ENCODE results near the gene PNPLA2. TPM values are rescaled to one million over a fixed set of nuclear protein-coding genes. Genes with fewer than 3 reads are reported as not detected.

PNPLA2 gene
- total and polyA plus RNA-seq, 4 experiments from 2014 or later: 12.2 to 201 (median 118) TPM

GRCh38 chr11:820655-821511 lies 2.2 kb downstream of the PNPLA2 start:
- Mint-ChIP-seq H3K27ac (peak overlapping the region in 6 of 7 donors; percentile 29 to 88 (median 74)), H3K9me3 (no peaks in the 10 kb centered on the region), H3K4me3 (peak overlapping the region; percentile 74 to 94 (median 88)), H3K27me3 (no peaks in the 10 kb centered on the region), H3K4me1 (peaks cover 2 to 22% (median 11%) of the 10 kb centered on the region in 4 donors), H3K36me3 (peaks cover 8 to 22% of the 10 kb centered on the region in 2 donors)
- Histone ChIP-seq H3K27ac (ENCODE audit: low read depth, low read length) (peak overlapping the region; percentile 81), H3K36me3 (ENCODE audit: insufficient read depth, low read length) (peaks cover 5% of the 10 kb centered on the region), H3K9me3 (ENCODE audit: control insufficient read depth in 1 of 2, low read length in 2 of 2) (no peaks in the 10 kb centered on the region), H3K27me3 (ENCODE audit: insufficient read depth, low read length) (no peaks in the 10 kb centered on the region), H3K4me1 (ENCODE audit: insufficient read depth, low read length) (peaks cover 22% of the 10 kb centered on the region), H3K4me3 (ENCODE audit: low read length in 2 of 2) (peak overlapping the region; percentile 66 to 73)
- intact Hi-C loops (cut with micrococcal nuclease): no loop called here
- no peak for DNase-seq
- ChIA-PET POLR2A (ENCODE audit: partially characterized antibody) (interaction anchor here (0.6 to 6.4 kb wide), 11 partner anchors 11 to 245 kb away, joined by 3 to 109 read pairs (median 9); partner anchors contain the start of genes CD151, PHRF1, PIDD1 and POLR2L), CTCF (ENCODE audit: partially characterized antibody) (no interaction called here)

DNA sequence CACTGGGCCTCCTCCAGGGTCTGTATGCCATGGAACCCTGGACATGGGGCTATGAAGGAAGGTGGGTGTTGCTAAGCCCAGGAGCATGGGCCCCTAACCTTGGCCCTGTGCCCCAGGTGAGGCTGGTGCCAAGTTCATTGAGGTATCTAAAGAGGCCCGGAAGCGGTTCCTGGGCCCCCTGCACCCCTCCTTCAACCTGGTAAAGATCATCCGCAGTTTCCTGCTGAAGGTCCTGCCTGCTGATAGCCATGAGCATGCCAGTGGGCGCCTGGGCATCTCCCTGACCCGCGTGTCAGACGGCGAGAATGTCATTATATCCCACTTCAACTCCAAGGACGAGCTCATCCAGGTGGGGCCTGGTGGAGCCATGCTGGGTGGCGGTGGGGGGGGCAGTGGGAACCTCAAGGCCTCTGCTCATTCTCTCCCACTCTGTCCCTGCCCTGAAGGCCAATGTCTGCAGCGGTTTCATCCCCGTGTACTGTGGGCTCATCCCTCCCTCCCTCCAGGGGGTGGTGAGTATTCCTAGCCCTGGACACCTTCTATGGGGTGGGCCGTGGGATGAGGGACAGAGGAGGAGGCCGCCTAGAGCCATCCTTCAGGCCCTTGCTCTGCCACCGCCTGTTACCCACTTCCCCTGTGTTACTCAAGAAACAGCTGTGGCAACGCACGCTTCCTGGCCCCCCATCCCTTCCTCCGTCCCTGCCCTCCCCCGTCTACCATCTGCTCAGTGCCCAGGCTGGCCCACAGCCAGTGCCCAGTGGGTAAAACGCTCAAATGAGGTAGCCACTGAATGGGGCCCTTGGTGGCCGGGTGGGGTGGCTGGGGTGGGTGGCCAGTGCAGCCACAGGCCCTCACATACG lies 3.0 kb downstream of the PNPLA2 start:
- Histone ChIP-seq H3K9me3 (ENCODE audit: control insufficient read depth in 1 of 2, low read length in 2 of 2) (no peaks in the 10 kb centered on the region), H3K4me1 (ENCODE audit: insufficient read depth, low read length) (peaks cover 29% of the 10 kb centered on the region), H3K27me3 (ENCODE audit: insufficient read depth, low read length) (no peaks in the 10 kb centered on the region), H3K27ac (ENCODE audit: low read depth, low read length) (no peak overlapping the region), H3K36me3 (ENCODE audit: insufficient read depth, low read length) (peaks cover 5% of the 10 kb centered on the region), H3K4me3 (ENCODE audit: low read length in 2 of 2) (no peak overlapping the region)
- H3K9me3 Mint-ChIP-seq: no peaks in the 10 kb centered on the region
- POLR2A ChIA-PET (ENCODE audit: partially characterized antibody): interaction anchor here (1.3 to 6.4 kb wide), 6 partner anchors 10 to 21 kb away, joined by 3 to 109 read pairs (median 32); partner anchors contain the start of genes CD151, PIDD1, POLR2L and RPLP2
- intact Hi-C loops (cut with micrococcal nuclease): no loop called here
- peaks cover 2 to 4% of the 10 kb centered on the region in 2 donors for H3K27me3 Mint-ChIP-seq
- peaks cover 3 to 27% (median 13%) of the 10 kb centered on the region in 4 donors for H3K4me1 Mint-ChIP-seq
- H3K27ac Mint-ChIP-seq: peak overlapping the region in 2 of 7 donors; percentile 17 to 88
- DNase-seq: no peak
- CTCF ChIA-PET (ENCODE audit: partially characterized antibody): no interaction called here
- H3K36me3 Mint-ChIP-seq: peaks cover 8 to 22% of the 10 kb centered on the region in 2 donors
- H3K4me3 Mint-ChIP-seq: peak overlapping the region in 6 of 8 donors; percentile 17 to 94 (median 68)

GRCh38 chr11:823441-824291 lies 5.0 kb downstream of the PNPLA2 start:
- Histone ChIP-seq H3K27ac (ENCODE audit: low read depth, low read length) (no peak overlapping the region), H3K4me3 (ENCODE audit: low read length in 2 of 2) (no peak overlapping the region), H3K9me3 (ENCODE audit: control insufficient read depth in 1 of 2, low read length in 2 of 2) (no peaks in the 10 kb centered on the region), H3K36me3 (ENCODE audit: insufficient read depth, low read length) (peaks cover 5% of the 10 kb centered on the region), H3K27me3 (ENCODE audit: insufficient read depth, low read length) (no peaks in the 10 kb centered on the region), H3K4me1 (ENCODE audit: insufficient read depth, low read length) (peaks cover 37% of the 10 kb centered on the region)
- ChIA-PET CTCF (ENCODE audit: partially characterized antibody) (no interaction called here), POLR2A (ENCODE audit: partially characterized antibody) (interaction anchor here (1.1 to 6.4 kb wide), 4 partner anchors 8 to 17 kb away, joined by 3 to 109 read pairs (median 52); partner anchors contain the start of genes CD151 and RPLP2)
- peaks cover 7 to 13% of the 10 kb centered on the region in 2 donors for H3K27me3 Mint-ChIP-seq
- no peak for DNase-seq
- H3K9me3 Mint-ChIP-seq: no peaks in the 10 kb centered on the region
- intact Hi-C loops (cut with micrococcal nuclease): no loop called here
- H3K4me1 Mint-ChIP-seq: peaks cover 6 to 38% (median 18%) of the 10 kb centered on the region in 4 donors
- H3K27ac Mint-ChIP-seq: no peak overlapping the region
- peaks cover 8 to 22% of the 10 kb centered on the region in 2 donors for H3K36me3 Mint-ChIP-seq
- no peak overlapping the region for H3K4me3 Mint-ChIP-seq

- H3K27ac Mint-ChIP-seq: no peak overlapping the region
- H3K27me3 Mint-ChIP-seq: peaks cover 9 to 16% of the 10 kb centered on the region in 2 donors
- ChIA-PET CTCF (ENCODE audit: partially characterized antibody) (no interaction called here), POLR2A (ENCODE audit: partially characterized antibody) (interaction anchor here (1.7 kb wide), 1 partner anchor 20 kb away, joined by 5 read pairs; no protein-coding TSS in a partner anchor)
- Histone ChIP-seq H3K4me1 (ENCODE audit: insufficient read depth, low read length) (peaks cover 39% of the 10 kb centered on the region), H3K27ac (ENCODE audit: low read depth, low read length) (no peak overlapping the region), H3K9me3 (ENCODE audit: control insufficient read depth in 1 of 2, low read length in 2 of 2) (no peaks in the 10 kb centered on the region), H3K27me3 (ENCODE audit: insufficient read depth, low read length) (peaks cover 3% of the 10 kb centered on the region), H3K4me3 (ENCODE audit: low read length in 2 of 2) (no peak overlapping the region), H3K36me3 (ENCODE audit: insufficient read depth, low read length) (peaks cover 5% of the 10 kb centered on the region)
- intact Hi-C loops (cut with micrococcal nuclease): no loop called here
- H3K36me3 Mint-ChIP-seq: peaks cover 8 to 22% of the 10 kb centered on the region in 2 donors
- no peaks in the 10 kb centered on the region for H3K9me3 Mint-ChIP-seq
- H3K4me3 Mint-ChIP-seq: no peak overlapping the region
- peaks cover 6 to 42% (median 21%) of the 10 kb centered on the region in 4 donors for H3K4me1 Mint-ChIP-seq
- no peak for DNase-seq
These were observed 5.7 kb downstream of the PNPLA2 start for GRCh38 chr11:824292-824880.

- no peaks in the 10 kb centered on the region for H3K9me3 ChIP-seq (ENCODE audit: control insufficient read depth in 1 of 2, low read length in 2 of 2)
- H3K27me3 Mint-ChIP-seq: peaks cover 9 to 19% of the 10 kb centered on the region in 2 donors
- peaks cover 8 to 21% of the 10 kb centered on the region in 2 donors for H3K36me3 Mint-ChIP-seq
- peaks cover 5% of the 10 kb centered on the region for H3K36me3 ChIP-seq (ENCODE audit: insufficient read depth, low read length)
- H3K27ac Mint-ChIP-seq: no peak overlapping the region
- no peak for DNase-seq
- H3K4me3 ChIP-seq (ENCODE audit: low read length in 2 of 2): no peak overlapping the region
- H3K9me3 Mint-ChIP-seq: no peaks in the 10 kb centered on the region
- H3K27ac ChIP-seq (ENCODE audit: low read depth, low read length): no peak overlapping the region
- peak overlapping the region in 1 of 8 donors; percentile 9 for H3K4me3 Mint-ChIP-seq
- peaks cover 6 to 45% (median 25%) of the 10 kb centered on the region in 4 donors for H3K4me1 Mint-ChIP-seq
- H3K27me3 ChIP-seq (ENCODE audit: insufficient read depth, low read length): peaks cover 3% of the 10 kb centered on the region
- CTCF ChIA-PET (ENCODE audit: partially characterized antibody): interaction anchor here (0.6 kb wide), 1 partner anchor 463 kb away, joined by 3 read pairs; no protein-coding TSS in a partner anchor
- intact Hi-C loops (cut with micrococcal nuclease): no loop called here
- peaks cover 44% of the 10 kb centered on the region for H3K4me1 ChIP-seq (ENCODE audit: insufficient read depth, low read length)
- POLR2A ChIA-PET (ENCODE audit: partially characterized antibody): interaction anchor here (1.7 kb wide), 1 partner anchor 21 kb away, joined by 5 read pairs; no protein-coding TSS in a partner anchor
These were observed 6.2 kb downstream of the PNPLA2 start for GRCh38 chr11:824942-825341.

All from CD4-positive, alpha-beta memory T cell (primary cell).